Fibroblast of skin of left biceps (primary cell): Measurements from ENCODE around the gene RFX6.
"Not testable (repeated sequence)": the region's sequence is repeated elsewhere in the genome, so short reads cannot be mapped to it uniquely, and the experiment has no call there.

Experiments
- DNase-seq, 2 experiments: peaks; one replicate each; pipeline ENCODE4 v3.0.0-alpha.2; 2013; ENCODE audit warnings: low read depth in 2 of 2

The RFX6 gene

GRCh38 chr6:116876635-116877611 is at the start of gene RFX6:
Gene RFX6 (plus strand): TSS chr6:116877242. CDS start chr6:116877276, 34 bp downstream.
- DNase-seq: no peak

- no peak for DNase-seq
Observed at GRCh38 chr6:116827561-116828240, 49.3 kb upstream of the RFX6 start.

GRCh38 chr6:116828983-116829382 is 48.1 kb upstream of the RFX6 start, which contains the start of gene GPRC6A:
Gene GPRC6A (minus strand): TSS chr6:116829083. CDS start chr6:116829013, 70 bp downstream.
- no peak for DNase-seq

- not testable (repeated sequence) for DNase-seq
Observed at GRCh38 chr6:116834526-116834925, 42.5 kb upstream of the RFX6 start.

GRCh38 chr6:116836606-116837342 is 40.3 kb upstream of the RFX6 start:
- no peak for DNase-seq

- no peak for DNase-seq
Observed at GRCh38 chr6:116840091-116840490, 37.0 kb upstream of the RFX6 start.

GRCh38 chr6:116842459-116842858 is 34.6 kb upstream of the RFX6 start:
- DNase-seq: no peak

- no peak for DNase-seq
Observed at GRCh38 chr6:116847227-116847626, 29.8 kb upstream of the RFX6 start.

GRCh38 chr6:116858060-116858459 is 19.0 kb upstream of the RFX6 start:
- DNase-seq: no peak

- DNase-seq: no peak
Observed at GRCh38 chr6:116859264-116859663, 17.8 kb upstream of the RFX6 start.

GRCh38 chr6:116866281-116866871 is 10.7 kb upstream of the RFX6 start:
- DNase-seq: no peak

- no peak for DNase-seq
Observed at GRCh38 chr6:116872771-116873170, 4.3 kb upstream of the RFX6 start.

- DNase-seq: no peak
Observed at GRCh38 chr6:116876107-116876506, 935 bp upstream of the RFX6 start.

- no peak for DNase-seq
Observed at GRCh38 chr6:116877743-116878142, 701 bp downstream of the RFX6 start.

- no peak for DNase-seq
Observed at GRCh38 chr6:116881236-116881635, 4.2 kb downstream of the RFX6 start.

GRCh38 chr6:116883005-116883404 is 6.0 kb downstream of the RFX6 start:
- no peak for DNase-seq

- DNase-seq: no peak
Observed at GRCh38 chr6:116884530-116884929, 7.5 kb downstream of the RFX6 start.

GRCh38 chr6:116887168-116887567 is 10.1 kb downstream of the RFX6 start:
- no peak for DNase-seq

- no peak for DNase-seq
Observed at GRCh38 chr6:116887894-116888293, 10.9 kb downstream of the RFX6 start.

GRCh38 chr6:116888732-116889360 is 11.8 kb downstream of the RFX6 start:
- no peak for DNase-seq

GRCh38 chr6:116894669-116895068 is 17.6 kb downstream of the RFX6 start:
- DNase-seq: no peak
